Esophagus squamous epithelium (tissue), 4 donors: Measurements from ENCODE around the gene CATSPER3.

Source experiments
- POLR2A ChIP-seq, 4 donors: fragments of 450-650 bp; IDR thresholded peaks; one replicate each; pipeline ENCODE4 v1.6.1; 2017; ENCODE audit warnings: antibody characterized with exemption in 4 of 4, mild to moderate bottlenecking in 4 of 4, moderate library complexity in 3 of 4
- TF ChIP-seq, protein P1 (sequence below), 6 experiments: fragments of 450-650 bp in 4 of 6; fragments of 200-600 bp in 2 of 6; sonication (generic) in 2 of 6; IDR thresholded peaks; one replicate each; pipeline ENCODE4 v1.5.1; 2016 to 2019; ENCODE audit warnings: antibody characterized with exemption in 6 of 6, mild to moderate bottlenecking in 4 of 6, moderate library complexity in 4 of 6

DNA sequence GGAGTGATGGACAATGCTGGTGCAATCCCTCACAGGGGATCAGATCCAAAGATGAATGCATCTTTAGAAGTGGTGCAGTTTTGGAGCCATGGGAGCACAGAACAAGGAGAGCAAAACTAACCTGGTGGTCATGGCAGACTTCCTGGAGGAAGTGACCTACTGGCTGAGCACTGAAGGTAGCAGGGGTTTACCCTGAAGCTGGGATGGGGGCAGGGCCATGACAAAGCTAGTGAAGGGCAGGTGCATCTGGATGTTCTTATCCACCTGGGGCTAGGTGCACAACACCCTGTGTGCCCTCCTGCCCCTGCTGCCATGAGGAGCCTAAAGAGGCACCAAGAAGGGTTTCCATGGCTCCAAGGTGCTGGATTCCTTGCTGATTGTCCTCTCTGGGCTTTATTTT lies 77.8 kb downstream of the CATSPER3 start:
- TF ChIP-seq POLR2A (IDR thresholded peaks at IDR 0.05) = no peak
- TF ChIP-seq, protein P1, sequence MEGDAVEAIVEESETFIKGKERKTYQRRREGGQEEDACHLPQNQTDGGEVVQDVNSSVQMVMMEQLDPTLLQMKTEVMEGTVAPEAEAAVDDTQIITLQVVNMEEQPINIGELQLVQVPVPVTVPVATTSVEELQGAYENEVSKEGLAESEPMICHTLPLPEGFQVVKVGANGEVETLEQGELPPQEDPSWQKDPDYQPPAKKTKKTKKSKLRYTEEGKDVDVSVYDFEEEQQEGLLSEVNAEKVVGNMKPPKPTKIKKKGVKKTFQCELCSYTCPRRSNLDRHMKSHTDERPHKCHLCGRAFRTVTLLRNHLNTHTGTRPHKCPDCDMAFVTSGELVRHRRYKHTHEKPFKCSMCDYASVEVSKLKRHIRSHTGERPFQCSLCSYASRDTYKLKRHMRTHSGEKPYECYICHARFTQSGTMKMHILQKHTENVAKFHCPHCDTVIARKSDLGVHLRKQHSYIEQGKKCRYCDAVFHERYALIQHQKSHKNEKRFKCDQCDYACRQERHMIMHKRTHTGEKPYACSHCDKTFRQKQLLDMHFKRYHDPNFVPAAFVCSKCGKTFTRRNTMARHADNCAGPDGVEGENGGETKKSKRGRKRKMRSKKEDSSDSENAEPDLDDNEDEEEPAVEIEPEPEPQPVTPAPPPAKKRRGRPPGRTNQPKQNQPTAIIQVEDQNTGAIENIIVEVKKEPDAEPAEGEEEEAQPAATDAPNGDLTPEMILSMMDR (IDR thresholded peaks at IDR 0.05) = no peak
